GM12874 (cell line): ENCODE data around the gene KREMEN1.

Experiments
- TF ChIP-seq, protein P1 (sequence below): IDR thresholded peaks from 2 replicates; pipeline ENCODE4 v1.5.1; 2011; ENCODE audit warnings: low read depth, mild to moderate bottlenecking, control low read depth, low read length, moderate library complexity; ENCODE audit not compliant: insufficient read depth

Gene KREMEN1

DNA sequence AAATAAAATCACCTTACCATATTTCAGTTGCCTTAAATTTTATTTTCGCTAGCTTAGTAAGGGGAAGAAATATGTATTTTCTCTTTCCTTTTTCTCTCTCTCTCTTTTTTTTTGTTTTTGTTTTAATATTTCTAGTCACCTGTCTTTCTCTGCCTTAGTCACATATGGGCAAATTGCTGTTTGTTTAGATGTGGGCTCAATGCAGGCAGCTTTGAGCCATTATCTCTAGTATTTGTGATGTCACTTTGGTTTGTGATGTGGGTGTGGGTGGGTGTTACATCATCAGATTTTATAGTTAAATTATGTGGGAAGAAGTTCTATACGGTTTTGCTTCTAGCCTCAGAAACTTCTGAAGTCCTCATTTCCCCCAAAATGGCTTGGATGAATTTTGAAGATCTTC, 11.1 kb upstream of the KREMEN1 start, which contains the start of gene C22orf31:
Gene C22orf31 (minus strand): TSS at position 59 of the 400 bp plus-strand sequence. CDS start 39 bp downstream, at position 20.
- TF ChIP-seq, protein P1, sequence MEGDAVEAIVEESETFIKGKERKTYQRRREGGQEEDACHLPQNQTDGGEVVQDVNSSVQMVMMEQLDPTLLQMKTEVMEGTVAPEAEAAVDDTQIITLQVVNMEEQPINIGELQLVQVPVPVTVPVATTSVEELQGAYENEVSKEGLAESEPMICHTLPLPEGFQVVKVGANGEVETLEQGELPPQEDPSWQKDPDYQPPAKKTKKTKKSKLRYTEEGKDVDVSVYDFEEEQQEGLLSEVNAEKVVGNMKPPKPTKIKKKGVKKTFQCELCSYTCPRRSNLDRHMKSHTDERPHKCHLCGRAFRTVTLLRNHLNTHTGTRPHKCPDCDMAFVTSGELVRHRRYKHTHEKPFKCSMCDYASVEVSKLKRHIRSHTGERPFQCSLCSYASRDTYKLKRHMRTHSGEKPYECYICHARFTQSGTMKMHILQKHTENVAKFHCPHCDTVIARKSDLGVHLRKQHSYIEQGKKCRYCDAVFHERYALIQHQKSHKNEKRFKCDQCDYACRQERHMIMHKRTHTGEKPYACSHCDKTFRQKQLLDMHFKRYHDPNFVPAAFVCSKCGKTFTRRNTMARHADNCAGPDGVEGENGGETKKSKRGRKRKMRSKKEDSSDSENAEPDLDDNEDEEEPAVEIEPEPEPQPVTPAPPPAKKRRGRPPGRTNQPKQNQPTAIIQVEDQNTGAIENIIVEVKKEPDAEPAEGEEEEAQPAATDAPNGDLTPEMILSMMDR: no peak

DNA sequence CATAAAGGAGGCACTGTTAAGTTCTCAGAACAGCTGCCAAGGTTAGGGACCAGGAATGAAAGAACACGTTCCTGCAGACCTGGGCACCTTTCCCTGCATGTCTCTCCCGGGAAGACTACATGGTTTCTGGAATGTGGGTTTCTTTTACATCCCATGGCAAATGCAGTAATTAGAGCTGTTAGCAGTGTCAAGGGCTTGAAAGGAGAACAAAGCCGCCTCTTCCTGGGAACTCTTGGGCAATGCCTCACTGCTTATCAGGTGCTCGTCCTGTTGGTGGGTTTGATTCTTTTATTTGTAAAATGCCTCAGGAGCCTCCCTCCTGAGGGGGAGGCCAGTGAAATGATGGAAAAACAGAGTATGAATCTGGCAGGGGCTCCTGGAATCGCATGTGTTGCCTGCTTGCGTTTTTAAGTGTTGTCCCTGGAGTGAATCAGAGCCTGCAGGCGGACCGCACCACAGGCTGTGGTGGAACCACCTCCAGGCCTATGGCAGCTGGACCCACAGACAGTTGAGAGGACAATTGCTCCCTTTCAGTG, 10.5 kb upstream of the KREMEN1 start:
- TF ChIP-seq, protein P1: no peak

DNA sequence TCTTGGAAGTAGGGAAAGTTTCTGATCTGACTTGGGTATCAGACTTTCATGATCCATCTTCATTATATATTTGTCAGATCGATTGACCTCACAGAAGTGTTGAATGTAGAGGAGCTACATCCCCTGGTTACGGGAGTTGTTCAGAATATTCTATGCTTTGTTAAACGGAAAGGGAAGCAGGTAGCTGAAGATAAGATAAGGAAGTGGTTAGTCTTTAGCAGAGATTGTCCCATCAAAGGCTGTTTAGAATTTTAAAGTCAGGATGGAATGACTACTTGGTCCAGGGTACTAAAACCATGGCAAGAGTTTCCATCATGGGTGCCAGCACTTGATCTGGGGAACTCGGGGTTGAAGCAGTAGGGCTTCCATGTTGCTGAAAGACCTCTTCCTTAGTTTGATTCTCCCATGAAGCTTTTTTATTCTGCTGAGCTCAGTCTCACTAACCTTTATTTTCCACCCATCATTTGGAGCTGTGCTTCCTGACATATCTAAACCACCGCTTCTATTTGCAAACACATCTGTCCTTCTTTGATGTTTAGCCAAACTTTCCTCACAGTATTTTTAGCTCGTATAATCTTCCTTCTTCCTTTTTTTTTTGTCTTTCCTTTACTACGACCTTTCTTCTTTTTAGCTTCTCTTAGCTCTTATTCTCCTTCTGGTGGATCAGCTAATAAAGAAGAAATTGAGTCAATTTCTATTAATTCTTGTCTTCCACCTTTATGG, 7.2 kb upstream of the KREMEN1 start:
- TF ChIP-seq, protein P1: no peak

DNA sequence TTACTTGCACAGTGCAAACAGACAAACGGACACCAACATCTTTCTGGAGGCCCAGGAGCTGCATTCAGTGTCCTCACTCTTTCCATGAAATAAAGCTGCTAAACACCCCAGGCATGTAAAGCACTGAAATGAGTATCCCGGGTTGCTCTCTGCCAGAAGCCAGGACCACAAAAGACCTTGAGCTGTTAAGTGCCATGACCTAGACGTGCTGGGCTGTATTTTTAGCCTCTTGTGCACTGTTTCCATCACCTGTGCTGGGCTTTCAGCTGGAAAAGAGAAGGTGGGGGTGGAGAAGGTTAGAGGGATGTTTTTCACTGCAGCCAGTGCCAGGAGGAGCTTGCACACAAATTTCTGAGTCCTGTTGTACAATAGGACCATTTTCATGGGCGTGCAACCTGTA, 3.4 kb upstream of the KREMEN1 start:
- TF ChIP-seq, protein P1: no peak

DNA sequence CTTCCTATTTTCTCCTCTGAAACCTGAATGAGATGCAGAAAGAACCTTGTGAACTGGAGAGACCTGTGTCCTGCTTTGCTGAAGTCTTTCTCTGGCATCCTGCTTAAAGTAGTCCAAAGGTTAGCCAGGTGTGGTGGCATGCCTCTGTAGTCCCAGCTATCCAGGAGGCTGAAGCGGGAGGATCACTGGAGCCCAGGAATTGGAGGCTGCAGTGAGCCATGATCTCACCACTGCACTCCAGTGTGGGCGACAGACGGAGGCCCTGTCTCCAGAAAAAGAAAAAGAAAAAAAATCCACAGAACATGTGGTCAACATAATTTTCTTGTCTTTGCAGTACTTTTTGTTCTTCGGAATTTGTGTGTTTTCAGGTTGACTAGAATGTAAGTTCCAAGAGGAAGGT, 2.3 kb upstream of the KREMEN1 start:
- TF ChIP-seq, protein P1: no peak

DNA sequence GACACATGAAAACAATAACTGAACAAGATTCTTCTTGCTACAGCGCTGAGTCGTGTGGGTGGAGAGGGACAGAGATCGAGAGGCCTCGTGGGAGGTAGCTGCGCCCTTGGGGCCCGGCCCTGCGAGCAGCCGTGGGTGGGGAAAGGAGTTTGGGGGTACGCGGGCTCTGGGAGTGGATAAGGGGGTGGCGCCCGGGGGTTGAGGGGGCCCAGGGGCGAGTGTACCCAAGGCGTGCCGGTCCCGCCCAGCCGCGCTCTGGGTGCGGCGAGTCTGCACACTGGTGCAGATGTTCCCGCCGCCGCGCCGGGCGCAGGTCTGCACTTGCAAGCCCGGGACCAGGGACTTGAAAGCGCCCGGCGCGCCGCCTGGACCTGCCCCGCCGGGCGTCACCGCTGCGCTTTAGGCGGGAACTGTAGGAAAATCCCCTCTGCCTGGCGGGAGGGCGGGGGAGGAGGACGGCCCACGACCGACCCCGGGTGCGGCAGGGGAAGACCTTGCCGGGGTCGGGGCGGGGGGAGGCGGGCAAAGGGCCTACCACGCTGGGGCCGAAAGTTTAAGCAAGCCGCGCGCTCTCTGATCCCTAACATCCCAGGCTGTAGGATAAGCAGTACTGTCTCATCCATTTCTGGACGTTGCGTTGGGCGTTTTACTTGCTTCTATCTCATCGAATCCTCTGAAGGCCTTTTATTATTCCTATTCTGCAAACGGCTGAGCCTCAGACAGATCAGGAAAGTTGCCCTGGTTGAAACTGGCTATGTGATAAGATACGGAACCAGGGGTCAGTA, 1.4 kb upstream of the KREMEN1 start:
- TF ChIP-seq, protein P1: no peak
